ENCODE data around the gene F8A1. TPM values are rescaled to one million over a fixed set of nuclear protein-coding genes. Genes with fewer than 3 reads are reported as not detected.
"Not testable (repeated sequence)": the region's sequence is repeated elsewhere in the genome, so short reads cannot be mapped to it uniquely, and the experiment has no call there.

F8A1 gene
- total RNA-seq, 1 donor from 2014 or later = 0.79 TPM

GRCh38 chrX:154890990-154891639 is 5.0 kb downstream of the F8A1 start:
- DNase-seq (ENCODE audit: low read depth) = no peak
- TF ChIP-seq, protein P1, sequence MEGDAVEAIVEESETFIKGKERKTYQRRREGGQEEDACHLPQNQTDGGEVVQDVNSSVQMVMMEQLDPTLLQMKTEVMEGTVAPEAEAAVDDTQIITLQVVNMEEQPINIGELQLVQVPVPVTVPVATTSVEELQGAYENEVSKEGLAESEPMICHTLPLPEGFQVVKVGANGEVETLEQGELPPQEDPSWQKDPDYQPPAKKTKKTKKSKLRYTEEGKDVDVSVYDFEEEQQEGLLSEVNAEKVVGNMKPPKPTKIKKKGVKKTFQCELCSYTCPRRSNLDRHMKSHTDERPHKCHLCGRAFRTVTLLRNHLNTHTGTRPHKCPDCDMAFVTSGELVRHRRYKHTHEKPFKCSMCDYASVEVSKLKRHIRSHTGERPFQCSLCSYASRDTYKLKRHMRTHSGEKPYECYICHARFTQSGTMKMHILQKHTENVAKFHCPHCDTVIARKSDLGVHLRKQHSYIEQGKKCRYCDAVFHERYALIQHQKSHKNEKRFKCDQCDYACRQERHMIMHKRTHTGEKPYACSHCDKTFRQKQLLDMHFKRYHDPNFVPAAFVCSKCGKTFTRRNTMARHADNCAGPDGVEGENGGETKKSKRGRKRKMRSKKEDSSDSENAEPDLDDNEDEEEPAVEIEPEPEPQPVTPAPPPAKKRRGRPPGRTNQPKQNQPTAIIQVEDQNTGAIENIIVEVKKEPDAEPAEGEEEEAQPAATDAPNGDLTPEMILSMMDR (IDR thresholded peaks at IDR 0.05; ENCODE audit: insufficient read depth, low read length, severe bottlenecking) = no peak
- no peak for FAIRE-seq
- Histone ChIP-seq H3K36me3 (ENCODE audit: control insufficient read depth, insufficient read depth, low read length) (no peaks in the 10 kb centered on the region), H3K27me3 (ENCODE audit: control insufficient read depth, insufficient read depth, low read length) (no peaks in the 10 kb centered on the region), H3K4me3 (ENCODE audit: low read depth, low read length) (no peak overlapping the region)

DNA sequence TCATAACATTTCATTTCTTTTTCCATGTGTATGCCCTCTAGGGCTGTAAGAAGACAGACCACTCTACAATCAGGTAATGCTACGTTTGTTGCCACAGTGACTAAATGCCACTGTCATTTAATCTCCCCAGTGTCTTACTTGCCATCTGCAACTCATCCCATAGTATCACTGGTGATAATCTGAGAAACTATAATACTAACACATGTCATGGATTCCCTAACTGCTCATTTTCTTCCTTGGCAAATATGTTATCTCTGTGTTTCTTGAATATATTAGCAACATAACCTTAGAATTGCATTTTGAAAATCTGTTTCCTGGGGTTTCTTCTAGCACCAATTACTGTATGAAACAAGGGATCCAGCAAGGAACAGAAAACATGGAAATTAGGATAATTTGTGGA is 6.1 kb downstream of the F8A1 start:
- Histone ChIP-seq H3K4me3 (ENCODE audit: low read depth, low read length) (no peak overlapping the region), H3K27me3 (ENCODE audit: control insufficient read depth, insufficient read depth, low read length) (no peaks in the 10 kb centered on the region), H3K36me3 (ENCODE audit: control insufficient read depth, insufficient read depth, low read length) (no peaks in the 10 kb centered on the region)
- FAIRE-seq = no peak
- TF ChIP-seq, protein P1 (IDR thresholded peaks at IDR 0.05; ENCODE audit: insufficient read depth, low read length, severe bottlenecking) = no peak
- DNase-seq (ENCODE audit: low read depth) = no peak

DNA sequence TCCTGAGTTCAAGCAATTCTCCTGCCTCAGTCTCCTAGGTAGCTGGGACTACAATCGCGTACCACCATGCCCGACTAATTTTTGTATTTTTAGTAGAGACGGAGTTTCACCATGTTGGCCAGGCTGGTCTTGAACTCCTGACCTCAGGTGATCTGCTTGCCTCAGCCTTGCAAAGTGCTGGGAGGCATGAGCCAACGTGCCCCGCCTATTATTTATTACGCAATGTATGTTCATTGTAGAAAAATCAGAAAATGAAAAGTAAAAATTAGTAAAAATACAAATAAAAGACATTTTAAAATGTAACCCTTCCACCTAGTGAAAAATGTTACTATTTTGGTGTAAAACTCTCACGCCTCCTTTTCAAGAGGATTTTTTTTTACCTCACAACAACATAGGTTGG is 14.2 kb downstream of the F8A1 start:
- TF ChIP-seq, protein P1 (IDR thresholded peaks at IDR 0.05; ENCODE audit: insufficient read depth, low read length, severe bottlenecking) = no peak
- FAIRE-seq (no peak), DNase-seq (ENCODE audit: low read depth) (no peak)
- Histone ChIP-seq H3K27me3 (ENCODE audit: control insufficient read depth, insufficient read depth, low read length) (no peaks in the 10 kb centered on the region), H3K4me3 (ENCODE audit: low read depth, low read length) (no peak overlapping the region), H3K36me3 (ENCODE audit: control insufficient read depth, insufficient read depth, low read length) (no peaks in the 10 kb centered on the region)

- Histone ChIP-seq H3K36me3 (ENCODE audit: control insufficient read depth, insufficient read depth, low read length) (no peaks in the 10 kb centered on the region), H3K27me3 (ENCODE audit: control insufficient read depth, insufficient read depth, low read length) (no peaks in the 10 kb centered on the region), H3K4me3 (ENCODE audit: low read depth, low read length) (no peak overlapping the region)
- no peak for DNase-seq (ENCODE audit: low read depth)
- no peak for FAIRE-seq
- TF ChIP-seq, protein P1 (IDR thresholded peaks at IDR 0.05; ENCODE audit: insufficient read depth, low read length, severe bottlenecking) = no peak
Observed at GRCh38 chrX:154902408-154902807, 16.3 kb downstream of the F8A1 start.

- DNase-seq (ENCODE audit: low read depth) = no peak
- Histone ChIP-seq H3K27me3 (ENCODE audit: control insufficient read depth, insufficient read depth, low read length) (no peaks in the 10 kb centered on the region), H3K4me3 (ENCODE audit: low read depth, low read length) (no peak overlapping the region), H3K36me3 (ENCODE audit: control insufficient read depth, insufficient read depth, low read length) (no peaks in the 10 kb centered on the region)
- TF ChIP-seq, protein P1 (IDR thresholded peaks at IDR 0.05; ENCODE audit: insufficient read depth, low read length, severe bottlenecking) = no peak
- no peak for FAIRE-seq
Observed at GRCh38 chrX:154908821-154909220, 22.7 kb downstream of the F8A1 start.

GRCh38 chrX:154910048-154910447 is 23.9 kb downstream of the F8A1 start:
- not testable (repeated sequence) for H3K36me3 ChIP-seq (ENCODE audit: control insufficient read depth, insufficient read depth, low read length); DNase-seq (ENCODE audit: low read depth); H3K27me3 ChIP-seq (ENCODE audit: control insufficient read depth, insufficient read depth, low read length); H3K4me3 ChIP-seq (ENCODE audit: low read depth, low read length); FAIRE-seq

GRCh38 chrX:154910528-154910927 is 24.4 kb downstream of the F8A1 start:
- H3K27me3 ChIP-seq (ENCODE audit: control insufficient read depth, insufficient read depth, low read length); DNase-seq (ENCODE audit: low read depth); H3K36me3 ChIP-seq (ENCODE audit: control insufficient read depth, insufficient read depth, low read length); H3K4me3 ChIP-seq (ENCODE audit: low read depth, low read length); FAIRE-seq: not testable (repeated sequence)

Data from bronchial epithelial cell (primary cell).